Astrocyte (in vitro differentiated cells and primary cell): ENCODE results near the gene NACC1. TPM values are rescaled to one million over a fixed set of nuclear protein-coding genes. Genes with fewer than 3 reads are reported as not detected.
A peak's percentile ranks its signal among the peaks of the same experiment; 100 is the strongest.
"Not testable (repeated sequence)": the region's sequence is repeated elsewhere in the genome, so short reads cannot be mapped to it uniquely, and the experiment has no call there.

Experiments used
- DNase-seq: peaks from one replicate; pipeline ENCODE4 v3.0.0-alpha.2; 2010; ENCODE audit warnings: low read depth
- FAIRE-seq: peaks from 2 replicates; lab custom pipeline; 2011; peaks lifted over from hg19 to GRCh38; lab: Jason Lieb, UNC
- H2AFZ ChIP-seq: 2 replicates; pipeline ENCODE4 v1.6.0; 2012; ENCODE audit warnings: low read depth, low read length, inconsistent platforms
- H3K27ac ChIP-seq: 2 replicates; pipeline ENCODE4 v1.5.1; 2011; ENCODE audit warnings: low read depth, low read length, inconsistent platforms
- H3K27me3 ChIP-seq: 2 replicates; pipeline ENCODE4 v1.6.0; 2011; ENCODE audit warnings: low read length, inconsistent platforms; ENCODE audit not compliant: insufficient read depth
- H3K36me3 ChIP-seq: 2 replicates; pipeline ENCODE4 v1.5.1; 2011; ENCODE audit warnings: low read length, inconsistent platforms; ENCODE audit not compliant: insufficient read depth
- H3K4me1 ChIP-seq: 2 replicates; pipeline ENCODE4 v1.5.1; 2011; ENCODE audit warnings: low read length, inconsistent platforms; ENCODE audit not compliant: insufficient read depth
- H3K4me2 ChIP-seq: 2 replicates; pipeline ENCODE4 v1.6.0; 2012; ENCODE audit warnings: low read length, inconsistent platforms
- H3K4me3 ChIP-seq: 2 replicates; pipeline ENCODE4 v1.5.1; 2011; ENCODE audit warnings: low read depth, mild to moderate bottlenecking, low read length, inconsistent platforms; ENCODE audit not compliant: insufficient read depth
- H3K79me2 ChIP-seq: 2 replicates; pipeline ENCODE4 v1.6.0; 2012; ENCODE audit warnings: mild to moderate bottlenecking, low read length, inconsistent platforms; ENCODE audit not compliant: insufficient read depth
- H3K9ac ChIP-seq: 2 replicates; pipeline ENCODE4 v1.6.0; 2012; ENCODE audit warnings: mild to moderate bottlenecking, low read length, inconsistent platforms
- H3K9me3 ChIP-seq: 2 replicates; pipeline ENCODE4 v1.5.1; 2012; ENCODE audit warnings: low read depth, mild to moderate bottlenecking, low read length, inconsistent platforms; ENCODE audit not compliant: insufficient read depth
- H4K20me1 ChIP-seq: 2 replicates; pipeline ENCODE4 v1.6.0; 2012; ENCODE audit warnings: low read length, inconsistent platforms; ENCODE audit not compliant: insufficient read depth
- H3K27ac Mint-ChIP-seq: one replicate; pipeline ENCODE4 v1.8.0; 2021; ENCODE audit warnings: mild to moderate bottlenecking, mixed read lengths; ENCODE audit not compliant: unreplicated experiment
- H3K27me3 Mint-ChIP-seq: one replicate; pipeline ENCODE4 v1.8.0; 2021; ENCODE audit warnings: low read depth, mixed read lengths; ENCODE audit not compliant: unreplicated experiment
- H3K36me3 Mint-ChIP-seq: one replicate; pipeline ENCODE4 v1.8.0; 2021; ENCODE audit warnings: low read depth, mixed read lengths; ENCODE audit not compliant: unreplicated experiment
- H3K4me1 Mint-ChIP-seq: one replicate; pipeline ENCODE4 v1.8.0; 2021; ENCODE audit warnings: low read depth, mixed read lengths; ENCODE audit not compliant: unreplicated experiment
- H3K4me3 Mint-ChIP-seq: one replicate; pipeline ENCODE4 v1.8.0; 2021; ENCODE audit warnings: mild to moderate bottlenecking, moderate library complexity, mixed read lengths; ENCODE audit not compliant: unreplicated experiment
- H3K9me3 Mint-ChIP-seq: one replicate; pipeline ENCODE4 v1.8.0; 2021; ENCODE audit warnings: mild to moderate bottlenecking, mixed read lengths; ENCODE audit not compliant: unreplicated experiment
- EZH2 ChIP-seq: IDR thresholded peaks from 2 replicates; pipeline ENCODE4 v1.6.1; 2012; ENCODE audit warnings: mild to moderate bottlenecking, low read length, inconsistent platforms; ENCODE audit not compliant: insufficient read depth
- total RNA-seq: library from RNA; stranded (reverse); gene quantifications from 2 replicates; pipeline ENCODE4 v1.2.1, GENCODE V29; 2021
- TF ChIP-seq, protein P1 (sequence below): IDR thresholded peaks from 2 replicates; pipeline ENCODE4 v1.5.1; 2011; ENCODE audit warnings: low read depth, mild to moderate bottlenecking, inconsistent platforms, low read length, moderate library complexity; ENCODE audit not compliant: insufficient read depth

NACC1 gene
- total RNA-seq, 1 donor from 2014 or later, result 104 TPM

DNA sequence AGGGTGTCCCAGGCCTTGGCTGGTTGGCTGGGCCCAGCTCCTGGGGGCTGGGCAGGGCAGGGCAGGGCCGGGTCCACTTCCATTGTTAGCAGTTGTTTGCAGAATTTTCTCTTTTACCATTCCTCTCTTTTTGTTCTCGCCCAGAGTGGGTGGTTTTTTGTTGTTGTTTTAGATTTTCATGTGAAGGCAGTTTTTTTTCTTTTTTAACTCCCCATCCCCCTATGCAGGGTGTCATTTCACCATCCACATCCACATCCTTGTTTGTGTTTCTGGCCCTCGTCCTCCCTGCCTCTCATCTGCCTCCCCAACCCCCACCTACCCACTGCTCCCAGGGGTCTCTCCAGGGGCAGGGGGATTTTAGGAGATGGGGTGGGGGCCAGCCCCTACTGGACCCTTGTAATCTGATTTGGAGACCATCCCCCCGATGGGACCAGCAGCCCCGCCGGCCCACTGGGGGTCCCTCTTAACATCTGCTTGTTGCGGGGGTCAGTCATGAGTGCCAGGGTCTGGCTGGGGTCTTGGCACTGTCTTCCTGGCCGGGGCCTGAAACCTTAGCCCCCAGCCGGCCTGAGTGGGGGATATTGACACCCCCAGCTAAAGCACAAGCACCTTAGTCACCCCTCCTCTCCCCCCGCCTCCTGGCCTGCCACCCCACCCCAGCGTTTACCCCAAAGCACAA lies 21.7 kb downstream of the NACC1 start:
- Histone ChIP-seq H3K4me1 (peaks cover 18% of the 10 kb centered on the region), H3K36me3 (peaks cover 9% of the 10 kb centered on the region), H2AFZ (no peak overlapping the region), H3K79me2 (peaks cover 32% of the 10 kb centered on the region), H3K27me3 (no peaks in the 10 kb centered on the region), H3K4me3 (no peak overlapping the region), H3K9ac (no peak overlapping the region), H3K9me3 (no peaks in the 10 kb centered on the region), H3K27ac (no peak overlapping the region), H3K4me2 (no peak overlapping the region), H4K20me1 (peaks cover 31% of the 10 kb centered on the region)
- Mint-ChIP-seq H3K9me3 (no peaks in the 10 kb centered on the region), H3K4me3 (no peak overlapping the region), H3K27me3 (no peaks in the 10 kb centered on the region), H3K27ac (peak overlapping the region; percentile 53), H3K4me1 (no peaks in the 10 kb centered on the region), H3K36me3 (peaks cover 17% of the 10 kb centered on the region)
- no peak for FAIRE-seq
- TF ChIP-seq, protein P1, sequence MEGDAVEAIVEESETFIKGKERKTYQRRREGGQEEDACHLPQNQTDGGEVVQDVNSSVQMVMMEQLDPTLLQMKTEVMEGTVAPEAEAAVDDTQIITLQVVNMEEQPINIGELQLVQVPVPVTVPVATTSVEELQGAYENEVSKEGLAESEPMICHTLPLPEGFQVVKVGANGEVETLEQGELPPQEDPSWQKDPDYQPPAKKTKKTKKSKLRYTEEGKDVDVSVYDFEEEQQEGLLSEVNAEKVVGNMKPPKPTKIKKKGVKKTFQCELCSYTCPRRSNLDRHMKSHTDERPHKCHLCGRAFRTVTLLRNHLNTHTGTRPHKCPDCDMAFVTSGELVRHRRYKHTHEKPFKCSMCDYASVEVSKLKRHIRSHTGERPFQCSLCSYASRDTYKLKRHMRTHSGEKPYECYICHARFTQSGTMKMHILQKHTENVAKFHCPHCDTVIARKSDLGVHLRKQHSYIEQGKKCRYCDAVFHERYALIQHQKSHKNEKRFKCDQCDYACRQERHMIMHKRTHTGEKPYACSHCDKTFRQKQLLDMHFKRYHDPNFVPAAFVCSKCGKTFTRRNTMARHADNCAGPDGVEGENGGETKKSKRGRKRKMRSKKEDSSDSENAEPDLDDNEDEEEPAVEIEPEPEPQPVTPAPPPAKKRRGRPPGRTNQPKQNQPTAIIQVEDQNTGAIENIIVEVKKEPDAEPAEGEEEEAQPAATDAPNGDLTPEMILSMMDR, result no peak
- no peak for TF ChIP-seq EZH2
- DNase-seq, result no peak

DNA sequence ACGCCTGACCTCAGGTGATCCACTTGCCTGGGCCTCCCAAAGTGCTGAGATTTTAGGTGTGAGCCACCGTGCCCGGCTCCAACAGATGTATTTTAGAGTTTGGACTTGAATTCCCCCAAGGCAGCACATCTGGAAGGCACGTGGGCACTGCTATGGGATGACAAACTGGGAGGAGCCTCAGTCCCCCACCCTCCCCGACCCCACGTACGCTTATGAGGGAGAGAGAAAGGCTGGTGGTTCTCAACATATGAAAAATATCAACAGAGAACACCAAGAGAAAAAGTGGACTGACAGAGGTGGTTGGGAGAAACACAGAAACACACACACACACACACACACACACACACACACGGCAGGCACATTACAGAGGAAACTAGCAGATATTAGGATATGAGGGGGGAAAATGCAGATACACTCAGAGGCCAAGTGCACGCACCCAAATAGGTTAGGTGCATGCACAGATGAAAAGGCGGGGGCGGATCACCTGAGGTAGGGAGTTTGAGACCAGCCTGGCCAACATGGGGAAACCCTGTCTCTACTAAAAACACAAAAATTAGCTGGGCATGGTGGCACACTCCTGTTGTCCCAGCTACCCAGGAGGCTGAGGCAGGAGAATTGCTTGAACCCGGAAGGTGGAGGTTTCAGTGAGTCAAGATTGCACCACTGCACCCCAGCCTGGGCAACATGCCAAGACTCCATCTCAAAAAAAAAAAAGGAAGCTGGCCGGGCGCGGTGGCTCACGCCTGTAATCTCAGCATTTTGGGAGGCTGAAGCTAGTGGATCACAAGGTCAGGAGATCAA lies 28.9 kb downstream of the NACC1 start:
- no peak overlapping the region for H2AFZ ChIP-seq
- peaks cover 5% of the 10 kb centered on the region for H4K20me1 ChIP-seq
- TF ChIP-seq, protein P1, result no peak
- no peak for TF ChIP-seq EZH2
- no peak overlapping the region for H3K4me3 ChIP-seq
- H3K27ac Mint-ChIP-seq, result no peak overlapping the region
- H3K4me1 ChIP-seq, result peaks cover 29% of the 10 kb centered on the region
- H3K4me3 Mint-ChIP-seq, result no peak overlapping the region
- DNase-seq, result no peak
- no peak for FAIRE-seq
- peaks cover 28% of the 10 kb centered on the region for H3K79me2 ChIP-seq
- H3K9ac ChIP-seq, result no peak overlapping the region
- H3K27ac ChIP-seq, result no peak overlapping the region
- peaks cover 3% of the 10 kb centered on the region for H3K36me3 ChIP-seq
- peaks cover 11% of the 10 kb centered on the region for H3K36me3 Mint-ChIP-seq
- H3K27me3 Mint-ChIP-seq, result no peaks in the 10 kb centered on the region
- no peaks in the 10 kb centered on the region for H3K27me3 ChIP-seq
- H3K9me3 ChIP-seq, result no peaks in the 10 kb centered on the region
- no peak overlapping the region for H3K4me2 ChIP-seq
- peaks cover 5% of the 10 kb centered on the region for H3K4me1 Mint-ChIP-seq
- no peaks in the 10 kb centered on the region for H3K9me3 Mint-ChIP-seq

DNA sequence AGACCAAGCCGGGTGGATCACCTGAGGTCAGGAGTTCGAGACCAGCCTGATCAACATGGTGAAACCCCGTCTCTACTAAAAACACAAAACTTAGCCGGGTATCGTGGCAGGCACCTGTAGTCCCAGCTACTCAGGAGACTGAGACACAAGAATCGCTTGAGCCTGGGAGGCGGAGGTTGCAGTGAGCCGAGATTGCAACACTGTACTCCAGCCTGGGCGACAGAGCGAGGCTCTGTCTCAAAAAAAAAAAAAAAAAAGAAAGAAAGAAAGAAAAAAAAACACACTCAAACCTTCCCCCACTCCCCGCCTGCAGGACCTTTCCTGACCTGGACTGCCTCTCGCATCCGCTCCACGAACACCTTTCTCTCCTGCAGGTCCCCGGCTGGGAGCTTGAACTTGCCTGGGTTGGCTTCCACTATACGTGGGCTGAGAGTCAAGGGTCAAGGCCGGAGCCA lies 31.1 kb downstream of the NACC1 start:
- not testable (repeated sequence) for H3K27me3 Mint-ChIP-seq, H3K36me3 ChIP-seq, H3K9me3 ChIP-seq, FAIRE-seq, H3K27ac ChIP-seq, H3K9me3 Mint-ChIP-seq, DNase-seq, H3K4me1 Mint-ChIP-seq, H3K27me3 ChIP-seq
- Mint-ChIP-seq H3K4me3 (peak overlapping the region; percentile 86), H3K36me3 (peaks cover 15% of the 10 kb centered on the region), H3K27ac (peak overlapping the region; percentile 63)
- Histone ChIP-seq H3K4me2 (peak overlapping the region; percentile 97), H3K79me2 (peaks cover 48% of the 10 kb centered on the region), H3K9ac (peak overlapping the region; percentile 97), H2AFZ (peak overlapping the region; percentile 61), H3K4me3 (peak overlapping the region; percentile 87), H3K4me1 (peaks cover 19% of the 10 kb centered on the region), H4K20me1 (peaks cover 18% of the 10 kb centered on the region)
